PC-3 (cell line): ENCODE data around the gene CYCS.

Experiments
- CTCF ChIP-seq: fragments of 300-600 bp; sonication (generic); conservative IDR thresholded peaks from 2 replicates; pipeline ENCODE4 v1.5.1; 2017; ENCODE audit warnings: antibody characterized with exemption, low read depth, mild to moderate bottlenecking, low read length
- EZH2 ChIP-seq: fragments of 300-600 bp; sonication (generic); IDR thresholded peaks from one replicate; pipeline ENCODE4 v1.6.1; 2017; ENCODE audit warnings: antibody characterized with exemption, mild to moderate bottlenecking, low read length; ENCODE audit not compliant: unreplicated experiment

- TF ChIP-seq CTCF (no peak), EZH2 (no peak)
These were observed 34.7 kb downstream of the CYCS start for GRCh38 chr7:25090374-25090773.
